AG09309 (cell line): ENCODE data around the gene PPP4R2.

Experiments used
- DNase-seq: peaks from one replicate; pipeline ENCODE4 v3.0.0-alpha.2; 2010; ENCODE audit warnings: low read depth
- H3K4me3 ChIP-seq: 2 replicates; pipeline ENCODE4 v1.5.1; 2011; ENCODE audit warnings: mild to moderate bottlenecking, low read depth, low read length, moderate library complexity; ENCODE audit not compliant: control insufficient read depth
- TF ChIP-seq, protein P1 (sequence below): IDR thresholded peaks from 2 replicates; pipeline ENCODE4 v1.5.1; 2011; ENCODE audit warnings: mild to moderate bottlenecking, low read depth, low read length, inconsistent platforms; ENCODE audit not compliant: insufficient read depth, control insufficient read depth; ENCODE audit errors: missing control alignments

Gene PPP4R2

DNA sequence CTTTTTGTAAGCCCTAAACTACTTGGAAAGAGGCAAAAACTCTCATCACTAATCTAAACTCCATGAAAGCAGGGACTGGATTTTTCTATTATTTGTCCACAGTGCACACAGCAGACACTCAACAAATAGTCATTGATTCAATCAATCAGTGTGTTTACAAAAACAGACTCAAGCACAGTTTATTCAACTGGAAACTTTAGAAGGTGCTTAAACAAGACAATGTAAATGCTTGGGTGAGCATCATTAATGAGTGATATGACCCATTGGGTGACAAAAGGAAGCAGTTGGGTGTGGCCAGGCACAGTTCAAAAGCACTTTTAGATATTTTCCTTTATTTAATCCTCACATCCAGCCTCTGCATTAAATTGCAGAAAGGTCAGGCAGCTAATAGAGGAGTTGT is 32.0 kb upstream of the PPP4R2 start:
- TF ChIP-seq, protein P1, sequence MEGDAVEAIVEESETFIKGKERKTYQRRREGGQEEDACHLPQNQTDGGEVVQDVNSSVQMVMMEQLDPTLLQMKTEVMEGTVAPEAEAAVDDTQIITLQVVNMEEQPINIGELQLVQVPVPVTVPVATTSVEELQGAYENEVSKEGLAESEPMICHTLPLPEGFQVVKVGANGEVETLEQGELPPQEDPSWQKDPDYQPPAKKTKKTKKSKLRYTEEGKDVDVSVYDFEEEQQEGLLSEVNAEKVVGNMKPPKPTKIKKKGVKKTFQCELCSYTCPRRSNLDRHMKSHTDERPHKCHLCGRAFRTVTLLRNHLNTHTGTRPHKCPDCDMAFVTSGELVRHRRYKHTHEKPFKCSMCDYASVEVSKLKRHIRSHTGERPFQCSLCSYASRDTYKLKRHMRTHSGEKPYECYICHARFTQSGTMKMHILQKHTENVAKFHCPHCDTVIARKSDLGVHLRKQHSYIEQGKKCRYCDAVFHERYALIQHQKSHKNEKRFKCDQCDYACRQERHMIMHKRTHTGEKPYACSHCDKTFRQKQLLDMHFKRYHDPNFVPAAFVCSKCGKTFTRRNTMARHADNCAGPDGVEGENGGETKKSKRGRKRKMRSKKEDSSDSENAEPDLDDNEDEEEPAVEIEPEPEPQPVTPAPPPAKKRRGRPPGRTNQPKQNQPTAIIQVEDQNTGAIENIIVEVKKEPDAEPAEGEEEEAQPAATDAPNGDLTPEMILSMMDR = no peak
- no peak for DNase-seq
- no peak overlapping the region for H3K4me3 ChIP-seq

DNA sequence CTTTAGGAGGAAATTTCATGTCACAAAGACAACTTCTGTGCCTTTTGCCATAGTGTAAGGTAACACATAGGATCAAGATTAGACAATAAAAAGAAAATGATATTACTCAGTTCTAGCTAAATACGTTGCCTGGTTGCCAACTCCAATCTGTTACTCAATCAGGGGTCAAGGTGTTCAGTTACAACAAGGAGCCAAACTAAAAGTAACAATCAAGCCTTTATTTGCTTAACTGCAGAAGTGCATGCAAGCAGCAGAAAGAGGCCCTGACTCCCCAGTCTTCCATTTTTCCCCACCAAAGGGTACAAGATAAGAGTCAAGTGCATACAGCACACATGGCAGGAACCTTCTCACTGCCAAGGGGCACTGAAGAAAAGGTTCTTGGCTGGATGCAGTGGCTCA is 28.3 kb upstream of the PPP4R2 start:
- H3K4me3 ChIP-seq = no peak overlapping the region
- TF ChIP-seq, protein P1 = no peak
- no peak for DNase-seq

DNA sequence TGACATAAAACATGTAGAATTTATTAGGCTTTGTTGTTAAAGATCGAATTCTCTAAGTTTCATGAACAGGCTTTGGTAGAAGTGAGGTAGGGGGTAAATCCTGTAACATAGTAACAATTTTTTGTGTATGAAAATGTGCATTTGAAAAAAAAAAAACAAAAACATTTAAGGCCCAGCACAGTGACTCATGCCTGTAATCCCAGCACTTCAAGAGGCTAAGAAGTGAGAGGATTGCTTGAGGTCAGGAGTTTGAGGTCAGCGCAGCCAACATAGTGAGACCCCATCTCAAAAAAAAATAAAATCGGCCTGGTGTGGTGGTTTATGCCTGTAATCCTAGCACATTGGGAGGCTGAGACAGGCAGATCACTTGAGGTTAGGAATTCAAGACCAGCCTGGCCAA is 26.8 kb upstream of the PPP4R2 start:
- no peak for DNase-seq
- H3K4me3 ChIP-seq = no peak overlapping the region
- TF ChIP-seq, protein P1 = no peak

DNA sequence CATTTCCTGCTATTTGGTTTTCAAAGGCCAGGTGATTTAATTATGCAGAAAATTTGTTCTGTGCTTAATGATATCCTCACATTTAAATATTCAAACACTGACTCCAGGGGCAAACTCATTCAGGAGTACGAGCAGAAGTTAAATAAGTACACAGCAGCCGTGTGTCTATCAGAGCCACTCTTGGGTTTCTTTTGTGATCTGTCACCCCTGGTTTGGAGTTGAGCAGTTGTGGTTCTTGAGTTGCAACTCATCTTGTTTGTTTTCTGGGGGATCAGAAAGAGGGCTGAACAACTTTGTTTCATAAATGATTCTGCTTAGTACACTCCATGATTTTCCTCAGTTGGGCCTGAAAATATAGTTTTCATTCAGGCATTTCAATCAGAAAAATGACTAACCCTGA is 25.7 kb upstream of the PPP4R2 start:
- TF ChIP-seq, protein P1 = no peak
- H3K4me3 ChIP-seq = no peak overlapping the region
- no peak for DNase-seq

DNA sequence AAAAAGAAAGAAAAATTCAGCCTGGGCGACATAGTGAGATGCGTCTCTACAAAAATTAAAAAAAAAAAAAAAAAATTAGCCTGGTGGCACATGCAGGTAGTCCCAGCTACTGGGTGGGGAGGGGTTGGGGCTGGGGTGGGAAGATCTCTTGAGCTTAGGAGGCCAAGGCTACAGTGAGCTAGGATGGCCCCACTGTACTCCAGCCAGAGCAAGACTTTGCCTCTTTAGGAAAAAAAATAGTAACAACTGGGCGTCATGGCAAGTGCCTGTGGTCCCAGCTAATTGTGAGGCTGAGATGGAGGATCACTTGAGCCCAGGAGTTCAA is 23.9 kb upstream of the PPP4R2 start:
- no peak overlapping the region for H3K4me3 ChIP-seq
- TF ChIP-seq, protein P1 = no peak
- no peak for DNase-seq

DNA sequence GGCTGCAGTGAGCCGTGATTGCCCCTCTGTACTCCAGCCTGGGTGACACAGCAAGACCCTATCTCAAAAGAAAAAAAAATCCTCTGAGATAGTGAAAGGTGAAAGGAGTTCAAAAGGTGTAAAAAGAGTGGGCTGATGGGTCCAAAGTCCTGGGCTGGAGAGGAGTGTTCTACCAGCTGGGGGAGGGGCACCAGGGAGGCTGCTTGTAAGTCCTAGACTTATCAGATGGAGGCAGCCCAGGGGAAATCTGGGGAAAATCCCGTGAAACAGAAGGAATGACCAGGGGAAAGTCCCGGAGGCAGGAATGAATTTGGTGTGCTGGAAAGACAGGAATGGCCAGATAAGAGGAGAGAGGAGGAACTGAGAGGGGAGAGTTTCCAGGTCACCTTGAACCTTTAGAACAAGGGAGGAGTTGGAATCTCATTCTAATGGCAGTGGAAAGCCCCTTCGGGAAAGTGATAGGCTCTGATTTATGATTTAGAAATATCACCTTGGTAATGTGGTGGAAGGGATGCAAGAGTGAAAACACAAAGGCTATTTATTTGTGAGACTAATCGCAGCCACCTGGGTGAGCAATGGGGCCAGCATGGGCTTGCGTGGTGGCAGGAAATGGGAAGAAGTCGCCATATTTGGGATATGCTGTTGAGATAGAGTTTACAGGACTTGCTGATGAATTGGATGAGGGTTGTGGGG is 23.4 kb upstream of the PPP4R2 start:
- no peak overlapping the region for H3K4me3 ChIP-seq
- DNase-seq = no peak
- TF ChIP-seq, protein P1 = no peak

DNA sequence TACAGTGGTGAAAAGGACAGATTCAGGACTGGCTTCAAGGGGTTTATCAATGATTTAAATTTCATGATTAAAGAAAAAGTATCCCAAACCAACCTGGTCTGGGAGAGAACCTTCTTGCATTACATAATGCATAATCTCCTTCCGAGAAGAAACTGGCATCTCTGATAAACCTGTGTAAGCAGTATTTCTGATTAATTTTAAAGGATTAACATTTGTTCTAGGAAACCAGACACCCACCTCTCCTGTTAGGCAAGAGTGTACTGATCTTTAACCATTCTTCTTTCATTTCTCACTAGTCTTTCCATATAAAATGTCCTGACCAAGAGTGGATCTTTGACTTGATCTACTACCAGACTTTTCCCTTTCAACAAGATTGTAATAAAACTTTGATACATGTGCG is 22.8 kb upstream of the PPP4R2 start:
- TF ChIP-seq, protein P1 = no peak
- no peak for DNase-seq
- H3K4me3 ChIP-seq = no peak overlapping the region
